Stimulated activated CD4-positive, alpha-beta T cell treated with anti-CD3 and anti-CD28 coated beads, Interleukin-4, amount 100 ng/mL, for 4 hours (primary cell): ENCODE results near the gene KLF11.
A peak's percentile ranks its signal among the peaks of the same experiment; 100 is the strongest.

Source experiments
- DNase-seq, 2 experiments: peaks; one replicate each; pipeline ENCODE4 v3.0.0-alpha.2; 2020

Gene KLF11

GRCh38 chr2:10043906-10044601 lies 704 bp downstream of the KLF11 start:
- DNase-seq: peak; percentile 95 to 99

- no peak for DNase-seq
These were observed 2.4 kb downstream of the KLF11 start for GRCh38 chr2:10045561-10046355.

GRCh38 chr2:10046931-10047330 lies 3.6 kb downstream of the KLF11 start:
- DNase-seq: no peak

- no peak for DNase-seq
These were observed 4.5 kb downstream of the KLF11 start for GRCh38 chr2:10047616-10048500.

GRCh38 chr2:10048501-10049171 lies 5.3 kb downstream of the KLF11 start:
- no peak for DNase-seq

GRCh38 chr2:10052216-10052615 lies 8.9 kb downstream of the KLF11 start:
- no peak for DNase-seq

GRCh38 chr2:10053351-10053750 lies 10.0 kb downstream of the KLF11 start:
- no peak for DNase-seq

GRCh38 chr2:10054424-10054823 lies 11.1 kb downstream of the KLF11 start:
- no peak for DNase-seq

- no peak for DNase-seq
These were observed 11.6 kb downstream of the KLF11 start for GRCh38 chr2:10054976-10055375.

- DNase-seq: no peak
These were observed 13.1 kb downstream of the KLF11 start for GRCh38 chr2:10056439-10056838.

GRCh38 chr2:10057231-10058107 lies 14.1 kb downstream of the KLF11 start:
- DNase-seq: no peak

GRCh38 chr2:10058251-10059015 lies 15.1 kb downstream of the KLF11 start:
- DNase-seq: no peak

GRCh38 chr2:10059016-10059351 lies 15.6 kb downstream of the KLF11 start:
- DNase-seq: no peak

GRCh38 chr2:10059552-10060335 lies 16.4 kb downstream of the KLF11 start:
- no peak for DNase-seq

- no peak for DNase-seq
These were observed 18.0 kb downstream of the KLF11 start for GRCh38 chr2:10061221-10061925.

GRCh38 chr2:10062931-10063365 lies 19.6 kb downstream of the KLF11 start:
- no peak for DNase-seq

- no peak for DNase-seq
These were observed 20.2 kb downstream of the KLF11 start for GRCh38 chr2:10063566-10063965.

- DNase-seq: no peak
These were observed 21.8 kb downstream of the KLF11 start for GRCh38 chr2:10064932-10065772.

- DNase-seq: no peak
These were observed 22.4 kb downstream of the KLF11 start for GRCh38 chr2:10065773-10066055.
